ENCODE measurements around the gene SUV39H1.

The SUV39H1 gene

DNA sequence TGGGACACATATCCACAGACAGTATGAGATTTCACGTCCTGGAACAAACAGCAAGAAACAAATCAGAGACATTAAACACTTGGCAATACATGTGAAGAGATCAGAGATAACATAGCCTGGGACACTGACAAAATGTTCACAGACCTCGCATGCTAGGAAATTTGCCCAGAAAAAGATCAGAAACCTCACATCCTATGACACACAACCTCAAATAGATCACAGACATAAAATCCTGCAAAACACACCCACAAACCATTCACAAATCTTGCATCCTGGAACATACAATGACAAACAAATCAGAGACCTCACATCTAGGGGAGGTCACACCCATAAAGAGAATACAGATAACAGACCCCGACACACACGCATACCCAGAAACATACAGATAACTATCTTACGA, 18.0 kb downstream of the SUV39H1 start:
- DNase-seq (ENCODE audit: low spot score) = peak; percentile 6

DNA sequence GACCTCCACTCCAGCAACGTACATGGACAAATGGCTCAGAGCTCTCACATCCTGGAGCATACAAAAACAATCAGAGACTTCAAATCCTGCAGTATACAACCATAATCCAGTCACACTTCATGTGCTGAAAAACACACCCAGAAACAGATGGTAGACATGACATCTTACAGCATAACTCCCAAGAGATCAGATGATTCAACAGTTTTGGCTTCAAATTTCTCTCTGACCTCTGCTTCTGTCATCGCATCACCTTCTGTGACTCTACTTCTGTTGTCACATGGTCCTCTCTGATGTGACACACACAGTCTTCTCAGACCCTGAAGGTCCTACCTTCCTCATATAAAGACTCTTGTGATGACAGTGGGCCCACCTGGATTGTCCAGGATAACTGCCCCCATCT, 18.5 kb downstream of the SUV39H1 start:
- DNase-seq (ENCODE audit: low spot score) = peak; percentile 44

- DNase-seq (ENCODE audit: low spot score) = no peak
Observed at GRCh38 chrX:48715876-48716502, 19.5 kb downstream of the SUV39H1 start.

- no peak for DNase-seq (ENCODE audit: low spot score)
Observed at GRCh38 chrX:48719958-48720357, 23.4 kb downstream of the SUV39H1 start.

- DNase-seq (ENCODE audit: low spot score) = no peak
Observed at GRCh38 chrX:48720577-48721250, 24.2 kb downstream of the SUV39H1 start.

- DNase-seq (ENCODE audit: low spot score) = no peak
Observed at GRCh38 chrX:48721916-48722315, 25.4 kb downstream of the SUV39H1 start.

DNA sequence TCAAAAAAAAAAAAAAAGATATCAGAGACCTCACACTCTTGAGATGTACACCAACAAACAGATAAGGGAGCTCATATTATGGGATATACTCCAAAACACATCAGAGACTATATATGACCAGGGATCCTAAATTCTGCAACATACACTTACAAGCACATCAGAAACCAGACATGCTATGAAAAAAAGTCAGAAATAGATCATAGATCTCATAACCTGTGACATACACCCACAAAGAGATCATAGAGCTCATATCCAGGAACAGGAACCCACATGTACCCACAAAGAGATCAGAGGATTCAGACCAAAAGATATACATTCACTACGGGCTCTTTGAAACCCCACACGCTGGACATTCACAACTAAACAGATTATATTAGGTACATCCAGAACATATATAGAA, 30.1 kb downstream of the SUV39H1 start:
- DNase-seq (ENCODE audit: low spot score) = no peak

- no peak for DNase-seq (ENCODE audit: low spot score)
Observed at GRCh38 chrX:48728653-48729052, 32.1 kb downstream of the SUV39H1 start.

DNA sequence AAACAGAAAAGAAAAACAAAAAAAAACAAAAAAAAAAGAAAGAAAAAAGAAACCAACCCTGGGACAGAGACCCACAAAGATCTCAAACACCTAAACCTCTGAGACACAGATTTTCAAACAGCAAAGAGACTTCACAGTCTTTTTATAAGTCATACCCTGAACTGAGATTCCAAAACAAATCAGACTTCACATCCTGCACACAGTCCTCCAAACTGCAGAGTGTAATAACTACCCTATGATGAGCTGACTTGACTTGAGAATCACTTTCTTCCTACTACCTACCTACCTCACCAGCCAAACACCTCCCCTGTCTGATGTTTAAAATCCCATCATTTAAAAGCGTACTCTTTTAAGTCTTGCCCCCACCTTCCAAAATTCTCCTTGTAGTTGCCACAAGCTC, 39.8 kb downstream of the SUV39H1 start:
- no peak for DNase-seq (ENCODE audit: low spot score)

DNA sequence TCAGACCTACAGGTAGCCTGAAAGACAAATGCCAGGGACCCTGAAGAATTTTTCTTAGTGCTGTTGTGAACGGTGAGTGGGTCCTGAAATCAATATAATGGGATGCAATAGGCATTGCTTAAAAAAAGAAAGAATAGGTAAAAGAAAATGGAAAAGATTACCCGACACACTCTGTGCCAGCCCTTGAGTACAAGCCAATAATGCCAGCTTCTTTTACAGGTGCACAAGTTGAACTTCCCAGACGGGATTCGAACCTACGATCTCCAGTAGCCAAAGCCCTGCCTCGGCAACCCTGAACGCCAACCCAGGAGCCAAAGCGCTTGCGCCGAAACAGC, 40.3 kb downstream of the SUV39H1 start:
- no peak for DNase-seq (ENCODE audit: low spot score)

DNA sequence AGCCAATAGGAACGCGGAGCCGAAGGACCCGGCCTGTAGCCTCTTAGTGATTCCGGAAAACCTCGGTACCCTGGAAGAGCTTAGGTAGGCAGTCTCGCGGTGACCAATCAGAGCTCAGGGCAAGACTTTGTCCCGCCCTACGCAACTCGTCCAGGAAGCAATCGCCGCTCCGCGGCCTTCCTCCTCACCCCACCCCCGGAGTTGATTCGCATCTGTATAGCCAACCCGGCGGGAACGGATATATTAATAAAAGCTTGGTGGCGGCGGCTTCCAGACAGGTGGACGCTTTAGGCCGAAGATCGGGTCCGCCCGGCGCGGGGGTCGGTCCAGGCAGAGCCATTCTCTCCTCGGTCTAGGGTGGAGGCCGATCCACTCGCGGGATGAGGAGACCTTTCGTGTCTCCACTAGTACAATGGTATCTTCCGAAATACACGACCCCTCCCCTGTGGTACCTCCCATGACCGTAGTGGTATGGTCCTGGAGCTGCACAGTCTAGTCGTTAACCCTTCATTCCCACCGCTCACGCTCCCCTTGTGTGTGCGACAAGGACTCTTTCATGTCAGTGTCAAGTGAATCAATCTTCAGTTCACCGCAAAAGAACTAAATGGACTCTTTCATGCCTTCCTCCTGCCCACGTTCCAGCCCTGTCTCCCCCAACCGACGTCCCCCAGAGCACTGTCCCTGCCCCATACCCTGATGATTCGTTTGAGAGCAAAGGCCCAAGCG, 40.8 kb downstream of the SUV39H1 start:
- DNase-seq (ENCODE audit: low spot score) = peak; percentile 95

DNA sequence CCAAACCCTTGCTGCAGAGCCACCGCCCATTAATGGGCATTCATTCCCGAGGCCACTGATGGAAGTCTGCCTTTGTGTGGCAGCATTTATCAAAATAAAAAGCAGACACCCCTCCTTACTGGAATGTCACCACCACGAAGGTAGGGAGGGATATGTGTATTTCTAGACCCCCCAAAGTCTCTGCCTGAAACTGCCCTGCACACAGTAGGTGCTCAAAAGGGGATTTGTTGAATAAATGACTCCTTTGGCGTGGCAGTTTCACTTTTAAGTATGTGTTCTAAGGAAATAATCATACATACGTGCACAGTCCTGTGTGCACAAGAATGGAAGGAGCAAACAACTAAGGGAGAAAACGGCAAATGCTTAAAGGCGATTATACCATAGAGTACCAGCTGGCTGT, 41.4 kb downstream of the SUV39H1 start:
- DNase-seq (ENCODE audit: low spot score) = no peak

DNA sequence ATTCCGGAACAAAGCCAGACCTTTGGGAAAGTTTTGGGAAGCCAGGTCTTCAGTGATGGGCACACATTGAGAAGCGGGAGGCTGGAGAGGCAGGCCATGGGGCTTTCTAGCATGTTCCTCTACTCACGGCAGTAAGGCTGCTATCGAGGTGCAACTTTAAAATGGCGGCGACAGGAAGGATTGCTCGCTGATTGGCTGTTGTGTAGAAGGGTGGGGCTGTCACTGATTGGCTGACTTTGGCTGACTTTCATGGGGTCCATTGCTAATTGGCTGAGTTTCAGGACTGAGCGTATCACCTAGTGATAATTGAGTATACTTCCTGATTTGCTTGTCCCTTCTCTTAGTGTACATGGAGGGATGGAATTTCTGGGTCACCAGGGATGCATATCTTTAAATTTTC, 45.3 kb downstream of the SUV39H1 start:
- no peak for DNase-seq (ENCODE audit: low spot score)

DNA sequence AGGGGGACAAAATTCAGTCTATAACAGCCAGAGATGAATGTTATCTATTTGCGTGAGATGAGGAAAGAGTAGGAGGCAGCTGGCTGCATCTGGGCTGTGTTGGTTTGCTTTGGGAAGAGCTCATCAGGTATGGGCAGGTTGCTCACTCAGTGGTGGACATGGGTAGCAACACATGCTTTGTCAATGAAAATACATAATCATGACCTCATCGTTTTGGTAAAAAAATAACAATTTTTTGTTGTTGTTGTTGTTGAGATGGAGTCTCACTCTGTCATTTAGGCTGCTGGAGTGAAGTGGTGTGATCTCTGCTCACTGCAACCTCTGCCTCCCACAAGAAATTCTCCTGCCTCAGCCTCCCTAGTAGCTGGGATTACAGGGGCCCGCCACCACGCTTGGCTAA, 48.7 kb downstream of the SUV39H1 start:
- DNase-seq (ENCODE audit: low spot score) = no peak

GRCh38 chrX:48747415-48748016, 51.0 kb downstream of the SUV39H1 start:
- no peak for DNase-seq (ENCODE audit: low spot score)

DNA sequence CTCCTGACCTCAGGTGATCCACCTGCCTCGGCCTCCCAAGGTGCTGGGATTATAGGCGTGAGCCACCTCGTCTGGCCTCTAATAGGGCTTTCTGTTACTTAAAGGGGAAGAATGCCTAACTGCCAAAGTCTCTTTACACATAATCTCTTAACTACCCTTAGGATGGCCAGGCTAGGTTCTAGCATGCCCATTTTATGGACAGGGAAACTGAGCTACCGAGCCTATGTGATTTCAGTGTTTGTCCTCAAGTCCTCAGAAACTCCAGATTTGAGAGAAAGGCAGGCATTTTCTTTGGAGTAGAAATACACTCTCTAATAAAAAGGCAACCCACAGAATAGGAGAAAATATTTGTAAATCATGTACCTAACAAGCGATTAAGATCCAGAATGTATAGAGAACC, 52.6 kb downstream of the SUV39H1 start:
- no peak for DNase-seq (ENCODE audit: low spot score)

DNA sequence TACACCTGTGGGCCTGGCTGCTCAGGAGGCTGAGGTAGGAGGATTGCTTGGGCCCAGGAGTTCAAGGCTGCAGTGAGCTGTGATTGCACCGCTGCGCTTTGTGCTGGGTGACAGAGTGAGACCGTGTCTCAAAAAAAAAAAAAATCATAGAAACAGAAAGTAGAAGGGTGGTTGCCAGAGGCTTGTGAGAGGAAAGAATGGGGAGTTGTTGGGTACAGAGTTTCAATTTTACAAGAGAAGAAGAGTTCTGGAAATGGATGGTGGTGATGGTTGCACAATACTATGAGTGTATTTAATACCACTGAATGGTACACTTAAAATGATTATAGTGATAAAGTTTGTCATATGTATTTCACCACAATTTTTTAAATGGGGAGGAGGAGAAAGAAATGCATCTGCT, 54.8 kb downstream of the SUV39H1 start:
- DNase-seq (ENCODE audit: low spot score) = no peak

DNA sequence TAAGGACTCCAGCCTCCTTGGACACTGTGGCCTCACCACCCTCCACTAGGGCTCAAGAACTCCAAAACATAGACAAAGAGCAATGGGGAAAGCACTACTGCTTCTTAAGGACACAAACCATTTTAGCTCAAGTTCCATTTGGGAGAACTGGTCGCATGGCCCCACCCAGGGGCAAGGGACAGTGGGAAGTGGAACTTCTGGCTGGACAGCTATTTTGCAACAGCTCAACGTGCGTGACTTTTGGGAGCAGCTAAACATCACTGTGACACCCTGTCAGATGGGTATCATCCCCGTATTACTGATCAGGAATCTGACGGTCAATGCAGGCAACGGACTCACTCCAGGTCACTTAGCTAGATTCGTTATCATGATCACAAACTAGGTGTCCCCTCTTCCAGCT, 56.0 kb downstream of the SUV39H1 start:
- DNase-seq (ENCODE audit: low spot score) = no peak

DNA sequence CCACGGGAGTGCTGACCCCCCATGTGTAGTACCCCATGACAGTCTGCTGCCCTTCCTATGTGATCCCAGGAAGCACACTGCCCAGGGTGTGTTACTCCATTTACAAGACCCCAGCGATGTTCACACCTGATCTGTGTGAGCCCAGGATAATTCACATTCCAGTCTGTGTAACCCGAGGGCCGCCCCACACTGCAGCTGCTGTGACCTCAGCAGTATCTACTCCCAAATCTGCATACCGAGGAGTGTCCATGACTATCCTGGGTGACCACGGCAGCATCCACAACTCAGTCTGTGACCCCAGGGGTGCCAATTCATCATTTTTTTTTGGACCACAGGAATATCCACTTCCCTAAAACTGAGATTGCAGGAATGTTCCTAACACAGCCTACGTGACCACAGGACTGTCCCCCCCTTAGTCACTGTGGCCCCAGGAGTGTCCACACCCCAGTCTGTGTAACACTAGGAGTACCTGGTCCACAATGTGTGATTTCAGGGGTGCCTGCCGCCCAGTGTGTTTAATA, 57.2 kb downstream of the SUV39H1 start:
- DNase-seq (ENCODE audit: low spot score) = no peak

DNA sequence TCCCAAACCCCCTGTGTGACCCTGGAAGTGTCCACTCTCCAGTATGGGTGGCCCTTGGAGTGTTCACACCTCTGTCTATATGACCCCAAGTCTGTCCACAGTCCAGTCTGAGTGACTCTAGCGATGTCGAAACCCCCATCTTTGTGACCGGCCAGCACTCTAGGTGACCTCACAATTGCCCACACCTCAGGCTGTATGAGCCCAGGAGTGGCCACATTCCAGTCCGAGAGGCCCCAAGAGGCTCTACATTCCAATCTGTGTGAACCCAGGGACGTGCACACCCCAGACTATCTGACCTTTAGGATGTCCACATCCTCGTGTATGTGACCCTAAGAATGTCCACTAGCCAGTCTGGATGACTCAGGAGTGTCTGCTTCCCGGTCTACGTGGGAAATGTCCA, 57.7 kb downstream of the SUV39H1 start:
- no peak for DNase-seq (ENCODE audit: low spot score)

Data from AG20443 (cell line).